ENCODE data around the gene CDC6.

CDC6 gene

DNA sequence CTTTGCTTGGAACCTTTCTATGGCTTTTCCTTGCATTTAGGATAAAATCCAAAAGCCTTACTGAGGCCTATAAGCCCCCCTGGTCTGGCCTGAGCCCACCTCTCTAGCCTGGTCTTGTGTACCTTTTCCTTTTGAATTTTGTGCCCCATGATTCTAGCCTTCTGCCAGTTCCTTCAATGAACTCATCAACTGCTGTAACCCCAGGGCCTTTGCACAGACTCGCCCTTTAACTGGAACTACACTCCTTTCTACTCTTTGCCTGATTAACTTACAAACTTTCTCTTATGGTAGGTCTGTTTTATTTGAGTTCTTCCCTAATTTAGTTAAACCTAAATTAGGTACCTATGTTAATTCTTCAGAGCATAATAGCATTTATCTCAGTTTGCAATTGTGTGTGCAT lies 52.6 kb downstream of the CDC6 start:
- no peak overlapping the region for H3K4me3 ChIP-seq (ENCODE audit: control insufficient read depth, low read depth, low read length)

DNA sequence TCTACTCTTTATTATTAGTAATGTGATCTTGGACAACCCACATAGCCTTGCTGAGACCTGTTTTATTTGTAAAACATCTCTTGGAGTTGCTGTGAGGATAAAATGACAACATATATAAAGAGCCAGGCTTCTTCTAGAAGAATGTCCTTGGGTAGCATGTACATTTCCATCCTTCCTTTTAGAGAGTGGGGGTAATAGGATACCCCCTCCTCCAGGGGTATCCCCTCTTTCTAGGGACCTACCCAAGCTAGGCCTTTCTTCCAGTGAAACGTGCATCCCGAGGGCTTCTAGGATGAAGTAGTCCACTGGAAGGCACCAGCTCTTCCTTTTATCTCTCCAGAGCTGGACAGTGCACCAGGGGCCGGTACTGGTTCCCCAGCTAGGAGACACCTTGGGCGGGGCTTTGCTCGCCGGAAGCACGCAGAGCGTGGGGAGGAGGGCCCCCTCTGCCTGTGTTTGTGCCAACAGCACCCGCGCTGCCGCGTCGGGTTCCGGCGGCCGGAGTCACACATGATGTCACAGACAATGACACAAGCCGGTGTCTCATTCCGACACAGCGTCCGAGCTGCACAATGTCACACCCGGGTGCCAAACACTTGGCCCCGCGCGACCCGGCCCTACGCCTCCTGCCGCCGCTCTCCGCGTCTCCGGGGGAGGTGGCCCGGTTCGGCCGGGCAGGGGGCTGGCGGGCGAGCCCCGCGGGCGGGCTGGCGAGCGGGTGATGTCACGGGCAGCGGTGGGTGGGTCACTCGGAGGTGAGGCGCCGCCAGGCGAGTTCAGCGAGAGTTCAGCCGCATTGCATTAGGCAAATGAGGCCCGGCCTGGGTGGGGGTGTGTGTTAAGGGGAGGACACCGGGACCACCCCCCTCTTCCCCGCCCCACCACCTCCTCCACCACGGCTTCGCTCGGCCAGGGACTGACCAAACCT lies 53.5 kb downstream of the CDC6 start:
- TF ChIP-seq, protein P1, sequence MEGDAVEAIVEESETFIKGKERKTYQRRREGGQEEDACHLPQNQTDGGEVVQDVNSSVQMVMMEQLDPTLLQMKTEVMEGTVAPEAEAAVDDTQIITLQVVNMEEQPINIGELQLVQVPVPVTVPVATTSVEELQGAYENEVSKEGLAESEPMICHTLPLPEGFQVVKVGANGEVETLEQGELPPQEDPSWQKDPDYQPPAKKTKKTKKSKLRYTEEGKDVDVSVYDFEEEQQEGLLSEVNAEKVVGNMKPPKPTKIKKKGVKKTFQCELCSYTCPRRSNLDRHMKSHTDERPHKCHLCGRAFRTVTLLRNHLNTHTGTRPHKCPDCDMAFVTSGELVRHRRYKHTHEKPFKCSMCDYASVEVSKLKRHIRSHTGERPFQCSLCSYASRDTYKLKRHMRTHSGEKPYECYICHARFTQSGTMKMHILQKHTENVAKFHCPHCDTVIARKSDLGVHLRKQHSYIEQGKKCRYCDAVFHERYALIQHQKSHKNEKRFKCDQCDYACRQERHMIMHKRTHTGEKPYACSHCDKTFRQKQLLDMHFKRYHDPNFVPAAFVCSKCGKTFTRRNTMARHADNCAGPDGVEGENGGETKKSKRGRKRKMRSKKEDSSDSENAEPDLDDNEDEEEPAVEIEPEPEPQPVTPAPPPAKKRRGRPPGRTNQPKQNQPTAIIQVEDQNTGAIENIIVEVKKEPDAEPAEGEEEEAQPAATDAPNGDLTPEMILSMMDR (IDR thresholded peaks at IDR 0.05; ENCODE audit: control insufficient read depth, insufficient read depth, low read depth, low read length, missing control alignments): no peak
- no peak for DNase-seq (ENCODE audit: low read depth)
- peak overlapping the region; percentile 52 for H3K4me3 ChIP-seq (ENCODE audit: control insufficient read depth, low read depth, low read length)

More for the DNA sequence above, 52.6 kb downstream of the CDC6 start:
- TF ChIP-seq, protein P1 (IDR thresholded peaks at IDR 0.05; ENCODE audit: control insufficient read depth, insufficient read depth, low read depth, low read length, missing control alignments): no peak
- DNase-seq (ENCODE audit: low read depth): no peak

DNA sequence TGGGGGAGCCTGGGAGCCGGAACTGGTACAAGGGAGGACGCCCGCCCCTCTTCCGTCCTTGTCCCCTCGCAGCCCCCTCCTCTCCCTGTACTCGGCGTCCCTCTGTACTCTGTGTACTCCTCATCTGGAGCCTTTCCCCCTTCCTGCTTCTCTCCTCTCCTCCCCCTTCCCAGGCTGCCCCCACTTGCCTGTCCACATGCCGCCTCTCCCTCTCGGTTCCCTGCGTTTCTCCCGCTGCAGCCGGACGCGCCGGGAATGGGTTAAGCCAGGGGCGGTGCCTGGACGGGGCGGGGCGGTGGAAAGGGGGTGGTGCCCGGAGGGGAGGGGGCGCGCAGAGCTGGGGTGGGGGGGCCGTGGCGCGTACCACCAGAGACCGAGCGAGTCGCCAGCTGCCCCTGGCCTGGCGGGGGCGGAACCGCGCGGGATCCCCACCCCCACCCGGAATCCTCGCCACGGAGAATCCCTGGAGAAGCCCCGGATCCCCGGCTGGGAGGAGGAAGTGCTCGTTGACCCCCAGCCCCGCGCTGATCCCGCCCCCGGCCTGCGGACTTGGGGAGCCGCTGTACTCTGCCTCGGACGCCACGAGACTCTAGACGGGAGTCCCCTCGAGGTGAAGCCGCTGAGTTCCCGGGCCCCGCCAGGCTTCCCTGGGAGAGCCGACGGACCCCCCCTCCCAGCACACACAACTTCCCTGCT lies 54.3 kb downstream of the CDC6 start:
- H3K4me3 ChIP-seq (ENCODE audit: control insufficient read depth, low read depth, low read length): peak overlapping the region; percentile 52
- TF ChIP-seq, protein P1 (IDR thresholded peaks at IDR 0.05; ENCODE audit: control insufficient read depth, insufficient read depth, low read depth, low read length, missing control alignments): no peak
- no peak for DNase-seq (ENCODE audit: low read depth)

DNA sequence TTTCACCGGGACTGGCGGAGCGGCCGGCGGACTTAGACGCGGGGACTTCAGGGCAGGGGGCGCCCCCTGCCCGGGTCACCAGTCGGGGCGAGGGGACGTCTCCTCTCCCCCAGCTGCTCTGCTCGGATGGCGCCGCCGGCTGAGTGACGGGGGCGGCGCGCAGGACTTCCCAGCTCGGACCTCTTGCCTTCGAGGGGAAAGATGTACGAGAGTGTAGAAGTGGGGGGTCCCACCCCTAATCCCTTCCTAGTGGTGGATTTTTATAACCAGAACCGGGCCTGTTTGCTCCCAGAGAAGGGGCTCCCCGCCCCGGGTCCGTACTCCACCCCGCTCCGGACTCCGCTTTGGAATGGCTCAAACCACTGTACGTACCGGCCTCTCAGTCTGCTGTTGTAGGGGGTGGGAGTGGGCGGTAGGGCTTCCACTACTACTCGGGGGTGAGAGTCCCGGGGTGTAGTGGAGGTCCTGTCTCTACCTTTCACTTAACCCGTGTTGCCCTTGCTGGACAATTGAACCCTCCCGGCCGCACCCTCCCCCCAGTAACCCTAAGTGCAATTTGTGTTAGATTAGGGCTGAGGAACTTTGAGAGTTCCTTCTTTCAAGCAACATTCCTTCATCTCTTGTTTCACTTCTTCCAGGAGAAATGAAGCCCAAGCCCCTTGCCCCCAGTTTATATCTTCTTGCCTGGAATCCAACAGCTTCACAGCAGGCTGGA lies 55.0 kb downstream of the CDC6 start:
- TF ChIP-seq, protein P1 (IDR thresholded peaks at IDR 0.05; ENCODE audit: control insufficient read depth, insufficient read depth, low read depth, low read length, missing control alignments): no peak
- peak overlapping the region; percentile 52 for H3K4me3 ChIP-seq (ENCODE audit: control insufficient read depth, low read depth, low read length)
- DNase-seq (ENCODE audit: low read depth): no peak

DNA sequence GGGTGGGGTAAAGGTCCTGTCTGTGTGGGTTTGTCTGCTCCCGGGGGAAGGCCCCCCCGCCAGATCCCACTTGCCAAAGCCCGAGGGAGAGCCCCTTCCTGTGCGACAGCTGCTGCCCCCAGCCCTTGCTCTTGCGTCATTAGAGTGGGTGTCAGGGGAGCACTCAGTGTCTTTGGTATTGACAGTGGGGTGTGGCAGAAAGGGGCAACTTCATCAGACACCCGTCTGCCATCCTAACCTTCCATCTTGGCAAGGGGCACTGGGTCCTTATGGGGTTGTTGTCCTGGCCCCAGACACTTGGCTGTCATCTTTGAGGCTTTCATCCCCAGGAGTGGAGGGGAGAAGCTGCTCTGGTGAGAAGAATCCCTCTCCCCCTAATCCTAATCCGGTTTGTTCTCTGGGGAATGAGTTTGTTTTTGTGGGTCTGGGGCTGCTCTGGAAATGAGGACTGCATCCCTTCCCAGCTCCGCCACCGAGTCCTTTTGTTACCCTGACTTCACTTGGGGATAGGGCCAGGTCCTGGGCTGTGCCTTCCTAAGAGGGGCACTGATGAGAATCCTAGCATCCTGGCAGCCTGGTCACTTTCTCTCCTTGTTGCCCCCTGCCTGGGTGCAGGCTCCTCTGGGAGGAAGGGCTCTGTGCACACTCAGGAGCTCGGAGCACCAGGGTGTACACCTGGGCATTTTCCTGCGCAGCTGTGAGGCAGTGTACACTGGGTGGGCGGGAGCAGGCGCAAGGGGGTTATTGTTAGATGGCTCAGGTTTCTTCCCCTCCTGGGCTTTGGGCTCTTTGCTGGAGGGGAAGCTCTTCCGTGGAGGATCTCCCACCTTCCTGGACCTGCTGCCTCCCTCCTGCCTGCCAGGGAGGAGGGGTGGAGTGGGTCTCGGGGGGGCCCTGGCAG lies 55.8 kb downstream of the CDC6 start:
- H3K4me3 ChIP-seq (ENCODE audit: control insufficient read depth, low read depth, low read length): peak overlapping the region; percentile 52
- TF ChIP-seq, protein P1 (IDR thresholded peaks at IDR 0.05; ENCODE audit: control insufficient read depth, insufficient read depth, low read depth, low read length, missing control alignments): no peak

More for the DNA sequence above, 55.8 kb downstream of the CDC6 start:
- DNase-seq (ENCODE audit: low read depth): no peak
